Vagina (tissue), 2 donors: ENCODE results near the gene CCDC73. TPM values are rescaled to one million over a fixed set of nuclear protein-coding genes. Genes with fewer than 3 reads are reported as not detected.
"Not testable (repeated sequence)": the region's sequence is repeated elsewhere in the genome, so short reads cannot be mapped to it uniquely, and the experiment has no call there.

Experiments used
- DNase-seq, 2 donors: peaks; one replicate each; pipeline ENCODE4 v3.0.0-alpha.2; 2017; ENCODE audit errors: extremely low spot score in 2 of 2
- H3K27ac ChIP-seq: fragments of 200-600 bp; sonication (generic); one replicate; pipeline ENCODE4 v1.5.1; 2019
- H3K27me3 ChIP-seq: fragments of 200-600 bp; sonication (generic); one replicate; pipeline ENCODE4 v1.5.1; 2019
- H3K36me3 ChIP-seq, 2 donors: fragments of 200-600 bp; sonication (generic); one replicate each; pipeline ENCODE4 v1.5.1; 2017 to 2019
- H3K4me1 ChIP-seq: fragments of 200-600 bp; sonication (generic); one replicate; pipeline ENCODE4 v1.5.1; 2019
- H3K4me3 ChIP-seq, 2 donors: fragments of 200-600 bp; sonication (generic); 1 replicate in 1 of 2; 2 replicates in 1 of 2; pipeline ENCODE4 v1.5.1; 2016 to 2019
- H3K9me3 ChIP-seq: fragments of 200-600 bp; sonication (generic); one replicate; pipeline ENCODE4 v1.5.1; 2019
- POLR2A ChIP-seq, 2 donors: fragments of 450-650 bp; IDR thresholded peaks; one replicate each; pipeline ENCODE4 v1.6.1; 2017; ENCODE audit warnings: antibody characterized with exemption in 2 of 2, mild to moderate bottlenecking in 2 of 2, moderate library complexity in 2 of 2
- POLR2AphosphoS5 ChIP-seq, 2 donors: sonication (generic); formaldehyde crosslinking; IDR thresholded peaks; one replicate each; pipeline ENCODE4 v1.9.0; 2017; ENCODE audit warnings: antibody characterized with exemption in 2 of 2, mild to moderate bottlenecking in 2 of 2, low read depth in 1 of 2; ENCODE audit not compliant: insufficient read depth in 1 of 2
- intact Hi-C: fragments of 100-400 bp; cut with DNase I; formaldehyde crosslinking; loops from one replicate; pipeline ENCODE4 v1.15.1; 2023
- total RNA-seq: library from RNA; depleted of rRNA; stranded (reverse); fragments of >200 nt; gene quantifications from one replicate; pipeline ENCODE4 v1.2.3, GENCODE V29; 2016
- TF ChIP-seq, protein P1 (sequence below), 3 experiments: fragments of 450-650 bp in 2 of 3; fragments of 200-600 bp in 1 of 3; sonication (generic) in 1 of 3; IDR thresholded peaks; one replicate each; pipeline ENCODE4 v1.5.1; 2017 to 2019; ENCODE audit warnings: antibody characterized with exemption in 3 of 3, mild to moderate bottlenecking in 2 of 3, moderate library complexity in 2 of 3

Gene CCDC73
- total RNA-seq, 1 donor from 2014 or later, result not detected

DNA sequence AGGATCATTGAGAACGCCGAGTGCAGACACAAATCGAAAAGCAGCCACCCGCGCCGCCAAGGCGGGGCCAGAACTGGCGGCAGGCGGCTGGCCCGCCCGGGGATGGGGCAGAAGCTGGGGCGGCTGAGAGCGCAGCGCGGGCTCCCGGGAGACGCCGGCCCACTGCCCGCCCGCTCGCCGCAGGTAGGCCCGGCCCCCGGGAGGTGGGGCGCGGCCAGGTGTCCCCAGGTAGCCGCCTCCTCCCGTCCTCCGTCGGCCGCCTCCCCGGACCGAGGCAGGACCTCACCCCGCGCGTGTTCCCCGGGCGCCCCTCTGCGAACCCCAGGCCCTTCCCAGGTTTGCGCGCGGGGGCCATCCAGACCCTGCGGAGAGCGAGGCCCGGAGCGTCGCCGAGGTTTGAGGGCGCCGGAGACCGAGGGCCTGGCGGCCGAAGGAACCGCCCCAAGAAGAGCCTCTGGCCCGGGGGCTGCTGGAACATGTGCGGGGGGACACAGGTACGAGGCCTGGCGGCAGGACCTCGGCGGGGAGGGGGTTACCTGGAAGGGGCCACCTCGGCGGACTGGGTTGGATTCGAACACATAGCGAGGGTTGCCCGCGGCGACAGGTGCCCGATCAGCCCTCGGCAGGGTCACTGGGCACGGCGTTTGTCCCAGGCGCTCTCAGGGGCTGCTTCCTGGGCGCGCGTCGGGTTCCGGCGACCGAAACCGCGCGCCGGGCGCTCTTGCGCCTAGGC, 35.4 kb upstream of the CCDC73 start, which contains the start of gene PRRG4:
Gene PRRG4, plus strand, starts transcription at position 248 of the 733 bp plus-strand sequence. CDS start 603 bp downstream, outside the sequence.
- TF ChIP-seq, protein P1, sequence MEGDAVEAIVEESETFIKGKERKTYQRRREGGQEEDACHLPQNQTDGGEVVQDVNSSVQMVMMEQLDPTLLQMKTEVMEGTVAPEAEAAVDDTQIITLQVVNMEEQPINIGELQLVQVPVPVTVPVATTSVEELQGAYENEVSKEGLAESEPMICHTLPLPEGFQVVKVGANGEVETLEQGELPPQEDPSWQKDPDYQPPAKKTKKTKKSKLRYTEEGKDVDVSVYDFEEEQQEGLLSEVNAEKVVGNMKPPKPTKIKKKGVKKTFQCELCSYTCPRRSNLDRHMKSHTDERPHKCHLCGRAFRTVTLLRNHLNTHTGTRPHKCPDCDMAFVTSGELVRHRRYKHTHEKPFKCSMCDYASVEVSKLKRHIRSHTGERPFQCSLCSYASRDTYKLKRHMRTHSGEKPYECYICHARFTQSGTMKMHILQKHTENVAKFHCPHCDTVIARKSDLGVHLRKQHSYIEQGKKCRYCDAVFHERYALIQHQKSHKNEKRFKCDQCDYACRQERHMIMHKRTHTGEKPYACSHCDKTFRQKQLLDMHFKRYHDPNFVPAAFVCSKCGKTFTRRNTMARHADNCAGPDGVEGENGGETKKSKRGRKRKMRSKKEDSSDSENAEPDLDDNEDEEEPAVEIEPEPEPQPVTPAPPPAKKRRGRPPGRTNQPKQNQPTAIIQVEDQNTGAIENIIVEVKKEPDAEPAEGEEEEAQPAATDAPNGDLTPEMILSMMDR (IDR thresholded peaks at IDR 0.05), result no peak
- TF ChIP-seq POLR2A (IDR thresholded peaks at IDR 0.05) (peak in 1 of 2 donors; percentile 18), POLR2AphosphoS5 (IDR thresholded peaks at IDR 0.05; ENCODE audit: insufficient read depth in 1 of 2, low read depth in 1 of 2) (peak in 1 of 2 donors; percentile 48)
- H3K27ac ChIP-seq, result peak within 1 kb of the TSS; percentile 90
- H3K4me1 ChIP-seq, result peaks cover 12% of the 10 kb centered on the region
- DNase-seq, result no peak
- H3K36me3 ChIP-seq, result no peaks in the 10 kb centered on the region
- peak within 1 kb of the TSS; percentile 66 to 67 for H3K4me3 ChIP-seq
- H3K27me3 ChIP-seq, result no peaks in the 10 kb centered on the region
- intact Hi-C loops, result no loop called here
- H3K9me3 ChIP-seq, result no peaks in the 10 kb centered on the region

- H3K27ac ChIP-seq, result peak overlapping the region; percentile 90
Measured at GRCh38 chr11:32829157-32829679, 34.8 kb upstream of the CCDC73 start.

GRCh38 chr11:32827276-32827675, 32.8 kb upstream of the CCDC73 start:
- DNase-seq, result no peak
- no peak overlapping the region for H3K4me3 ChIP-seq
- TF ChIP-seq, protein P1 (IDR thresholded peaks at IDR 0.05), result no peak
- TF ChIP-seq POLR2AphosphoS5 (IDR thresholded peaks at IDR 0.05; ENCODE audit: insufficient read depth in 1 of 2, low read depth in 1 of 2) (no peak), POLR2A (IDR thresholded peaks at IDR 0.05) (no peak)
- no peaks in the 10 kb centered on the region for H3K9me3 ChIP-seq
- H3K36me3 ChIP-seq, result no peaks in the 10 kb centered on the region
- H3K27me3 ChIP-seq, result no peaks in the 10 kb centered on the region
- H3K4me1 ChIP-seq, result peaks cover 12% of the 10 kb centered on the region
- intact Hi-C loops, result no loop called here
- H3K27ac ChIP-seq, result no peak overlapping the region

More at GRCh38 chr11:32829157-32829679, 34.8 kb upstream of the CCDC73 start:
- Histone ChIP-seq H3K27me3 (no peaks in the 10 kb centered on the region), H3K9me3 (no peaks in the 10 kb centered on the region), H3K36me3 (no peaks in the 10 kb centered on the region), H3K4me3 (peak overlapping the region; percentile 66 to 67), H3K4me1 (peaks cover 12% of the 10 kb centered on the region)
- intact Hi-C loops, result no loop called here
- TF ChIP-seq, protein P1 (IDR thresholded peaks at IDR 0.05), result no peak
- peak in 1 of 2 donors; percentile 44 for TF ChIP-seq POLR2AphosphoS5 (IDR thresholded peaks at IDR 0.05; ENCODE audit: insufficient read depth in 1 of 2, low read depth in 1 of 2)
- TF ChIP-seq POLR2A (IDR thresholded peaks at IDR 0.05), result no peak
- no peak for DNase-seq

DNA sequence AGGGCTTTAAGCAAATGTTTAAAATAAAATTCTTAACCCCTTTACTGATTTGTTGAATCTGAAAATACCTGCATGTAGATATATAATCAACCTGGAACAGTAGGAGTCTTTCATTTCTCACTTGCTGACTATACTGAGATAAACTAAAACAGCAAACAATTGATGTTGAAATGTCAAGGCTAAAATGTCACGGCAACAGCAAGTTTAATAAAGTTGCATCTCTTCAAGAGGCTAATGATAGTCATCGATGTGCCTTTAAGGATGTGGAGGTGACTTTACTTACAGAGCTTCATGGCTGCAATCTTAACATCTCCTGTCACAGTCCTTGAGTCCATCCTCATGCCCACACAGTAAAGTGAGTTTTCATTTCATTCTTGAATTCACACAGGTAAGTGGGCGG, 31.7 kb upstream of the CCDC73 start:
- Histone ChIP-seq H3K4me3 (no peak overlapping the region), H3K36me3 (no peaks in the 10 kb centered on the region), H3K4me1 (peaks cover 12% of the 10 kb centered on the region), H3K27me3 (no peaks in the 10 kb centered on the region), H3K9me3 (no peaks in the 10 kb centered on the region), H3K27ac (no peak overlapping the region)
- TF ChIP-seq, protein P1 (IDR thresholded peaks at IDR 0.05), result no peak
- TF ChIP-seq POLR2AphosphoS5 (IDR thresholded peaks at IDR 0.05; ENCODE audit: insufficient read depth in 1 of 2, low read depth in 1 of 2), result no peak
- TF ChIP-seq POLR2A (IDR thresholded peaks at IDR 0.05), result no peak
- no peak for DNase-seq
- intact Hi-C loops, result no loop called here

GRCh38 chr11:32823617-32824016, 29.2 kb upstream of the CCDC73 start:
- H3K27me3 ChIP-seq, H3K27ac ChIP-seq, H3K4me3 ChIP-seq, H3K9me3 ChIP-seq, H3K36me3 ChIP-seq, intact Hi-C loops, H3K4me1 ChIP-seq, DNase-seq: not testable (repeated sequence)
